Right lobe of liver (tissue), 4 donors: ENCODE measurements around the gene SLC6A20.

Experiments used
- POLR2A ChIP-seq: fragments of 450-650 bp; IDR thresholded peaks from one replicate; pipeline ENCODE4 v1.6.1; 2017; ENCODE audit warnings: antibody characterized with exemption, mild to moderate bottlenecking
- TF ChIP-seq, protein P1 (sequence below), 4 donors: fragments of 200-600 bp in 3 of 4; fragments of 450-650 bp in 1 of 4; IDR thresholded peaks; one replicate each; pipeline versions ENCODE4 v1.5.1 to v1.8.0; 2016 to 2022; ENCODE audit warnings: antibody characterized with exemption in 4 of 4, mild to moderate bottlenecking in 2 of 4
- donor health status: DM: no; HTN: no; CAD: no.
- donor health status: DM: no; HTN: no; CAD: no.
- donor health status: DM: no; HTN: yes; CAD: no.

DNA sequence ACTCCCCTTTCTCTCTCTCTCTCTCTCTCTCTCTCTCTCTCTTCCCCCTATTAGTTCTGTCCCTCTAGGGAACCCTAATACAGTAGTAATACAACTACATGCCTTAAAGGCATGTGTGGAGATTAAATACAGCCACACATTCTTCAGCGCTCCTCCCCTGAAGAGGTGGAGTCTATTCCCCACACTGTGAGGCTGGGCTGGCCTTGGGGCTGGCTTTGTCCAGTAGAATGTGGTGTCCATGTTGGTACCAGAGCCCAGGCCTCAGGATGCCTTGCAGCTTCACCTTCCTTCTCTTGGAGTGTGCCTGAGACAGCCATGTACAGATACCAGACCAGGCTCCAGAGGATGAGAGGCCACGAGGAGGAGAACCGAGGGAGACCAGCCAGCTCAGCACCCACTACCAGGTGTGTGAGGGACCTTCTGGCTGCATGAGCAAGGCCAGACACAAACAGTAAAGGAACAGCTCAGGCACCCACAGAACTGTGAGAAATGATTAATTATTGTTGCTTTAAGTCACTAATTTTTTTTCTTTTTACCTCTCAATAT, 10.7 kb downstream of the SLC6A20 start:
- TF ChIP-seq, protein P1, sequence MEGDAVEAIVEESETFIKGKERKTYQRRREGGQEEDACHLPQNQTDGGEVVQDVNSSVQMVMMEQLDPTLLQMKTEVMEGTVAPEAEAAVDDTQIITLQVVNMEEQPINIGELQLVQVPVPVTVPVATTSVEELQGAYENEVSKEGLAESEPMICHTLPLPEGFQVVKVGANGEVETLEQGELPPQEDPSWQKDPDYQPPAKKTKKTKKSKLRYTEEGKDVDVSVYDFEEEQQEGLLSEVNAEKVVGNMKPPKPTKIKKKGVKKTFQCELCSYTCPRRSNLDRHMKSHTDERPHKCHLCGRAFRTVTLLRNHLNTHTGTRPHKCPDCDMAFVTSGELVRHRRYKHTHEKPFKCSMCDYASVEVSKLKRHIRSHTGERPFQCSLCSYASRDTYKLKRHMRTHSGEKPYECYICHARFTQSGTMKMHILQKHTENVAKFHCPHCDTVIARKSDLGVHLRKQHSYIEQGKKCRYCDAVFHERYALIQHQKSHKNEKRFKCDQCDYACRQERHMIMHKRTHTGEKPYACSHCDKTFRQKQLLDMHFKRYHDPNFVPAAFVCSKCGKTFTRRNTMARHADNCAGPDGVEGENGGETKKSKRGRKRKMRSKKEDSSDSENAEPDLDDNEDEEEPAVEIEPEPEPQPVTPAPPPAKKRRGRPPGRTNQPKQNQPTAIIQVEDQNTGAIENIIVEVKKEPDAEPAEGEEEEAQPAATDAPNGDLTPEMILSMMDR (IDR thresholded peaks at IDR 0.05) = no peak
- no peak for TF ChIP-seq POLR2A
